ENCODE results near the gene TMEM43. TPM values are rescaled to one million over a fixed set of nuclear protein-coding genes. Genes with fewer than 3 reads are reported as not detected.
A peak's percentile ranks its signal among the peaks of the same experiment; 100 is the strongest.

Gene TMEM43
- polyA plus RNA-seq, 3 donors = 53.7 to 60.6 (median 56.0) TPM

GRCh38 chr3:14144423-14145075 is 19.7 kb downstream of the TMEM43 start:
- DNase-seq (ENCODE audit: extremely low read depth in 1 of 11, low read depth in 9 of 11, low spot score in 4 of 11) = peak; percentile 67 to 94 (median 81)

- no peak for DNase-seq (ENCODE audit: extremely low read depth in 1 of 11, low read depth in 9 of 11, low spot score in 4 of 11)
Measured at GRCh38 chr3:14145236-14145635, 20.4 kb downstream of the TMEM43 start.

- no peak for DNase-seq (ENCODE audit: extremely low read depth in 1 of 11, low read depth in 9 of 11, low spot score in 4 of 11)
Measured at GRCh38 chr3:14145670-14146380, 21.0 kb downstream of the TMEM43 start.

- DNase-seq (ENCODE audit: extremely low read depth in 1 of 11, low read depth in 9 of 11, low spot score in 4 of 11) = no peak
Measured at GRCh38 chr3:14146381-14147065, 21.7 kb downstream of the TMEM43 start.

- no peak for DNase-seq (ENCODE audit: extremely low read depth in 1 of 11, low read depth in 9 of 11, low spot score in 4 of 11)
Measured at GRCh38 chr3:14147066-14147435, 22.2 kb downstream of the TMEM43 start.

GRCh38 chr3:14147617-14148016 is 22.8 kb downstream of the TMEM43 start:
- DNase-seq (ENCODE audit: extremely low read depth in 1 of 11, low read depth in 9 of 11, low spot score in 4 of 11) = no peak

- DNase-seq (ENCODE audit: extremely low read depth in 1 of 11, low read depth in 9 of 11, low spot score in 4 of 11) = no peak
Measured at GRCh38 chr3:14148041-14148985, 23.5 kb downstream of the TMEM43 start.

GRCh38 chr3:14150078-14150477 is 25.2 kb downstream of the TMEM43 start:
- no peak for DNase-seq (ENCODE audit: extremely low read depth in 1 of 11, low read depth in 9 of 11, low spot score in 4 of 11)

GRCh38 chr3:14150491-14151230 is 25.8 kb downstream of the TMEM43 start:
- no peak for DNase-seq (ENCODE audit: extremely low read depth in 1 of 11, low read depth in 9 of 11, low spot score in 4 of 11)

- no peak for DNase-seq (ENCODE audit: extremely low read depth in 1 of 11, low read depth in 9 of 11, low spot score in 4 of 11)
Measured at GRCh38 chr3:14151471-14152083, 26.7 kb downstream of the TMEM43 start.

- no peak for DNase-seq (ENCODE audit: extremely low read depth in 1 of 11, low read depth in 9 of 11, low spot score in 4 of 11)
Measured at GRCh38 chr3:14152233-14152962, 27.5 kb downstream of the TMEM43 start.

- DNase-seq (ENCODE audit: extremely low read depth in 1 of 11, low read depth in 9 of 11, low spot score in 4 of 11) = no peak
Measured at GRCh38 chr3:14152963-14153355, 28.1 kb downstream of the TMEM43 start.

GRCh38 chr3:14153663-14154062 is 28.8 kb downstream of the TMEM43 start:
- no peak for DNase-seq (ENCODE audit: extremely low read depth in 1 of 11, low read depth in 9 of 11, low spot score in 4 of 11)

GRCh38 chr3:14154276-14154675 is 29.4 kb downstream of the TMEM43 start:
- no peak for DNase-seq (ENCODE audit: extremely low read depth in 1 of 11, low read depth in 9 of 11, low spot score in 4 of 11)

GRCh38 chr3:14154895-14155440 is 30.1 kb downstream of the TMEM43 start:
- no peak for DNase-seq (ENCODE audit: extremely low read depth in 1 of 11, low read depth in 9 of 11, low spot score in 4 of 11)

GRCh38 chr3:14156201-14156600 is 31.3 kb downstream of the TMEM43 start:
- DNase-seq (ENCODE audit: extremely low read depth in 1 of 11, low read depth in 9 of 11, low spot score in 4 of 11) = no peak

GRCh38 chr3:14156843-14157561 is 32.1 kb downstream of the TMEM43 start:
- DNase-seq (ENCODE audit: extremely low read depth in 1 of 11, low read depth in 9 of 11, low spot score in 4 of 11) = no peak
